ENCODE measurements around the gene EXOC6B. TPM values are rescaled to one million over a fixed set of nuclear protein-coding genes. Genes with fewer than 3 reads are reported as not detected.

The EXOC6B gene
- total RNA-seq, 1 donor from 2014 or later = 32.2 TPM

- H3K9me3 Mint-ChIP-seq (ENCODE audit: low read depth) = no peaks in the 10 kb centered on the region
- TF ChIP-seq CTCF (IDR thresholded peaks at IDR 0.05) = no peak
- DNase-seq (ENCODE audit: low spot score) = no peak
- H3K4me1 Mint-ChIP-seq (ENCODE audit: low read depth) = peaks cover 3% of the 10 kb centered on the region
- no peaks in the 10 kb centered on the region for H3K27me3 Mint-ChIP-seq (ENCODE audit: low read depth)
- no peak overlapping the region for H3K27ac Mint-ChIP-seq (ENCODE audit: unreplicated experiment)
- H3K4me3 Mint-ChIP-seq (ENCODE audit: unreplicated experiment) = no peak overlapping the region
- H3K36me3 Mint-ChIP-seq (ENCODE audit: low read depth) = no peaks in the 10 kb centered on the region
These were observed 81.8 kb downstream of the EXOC6B start for GRCh38 chr2:72744049-72744448.

- H3K4me1 Mint-ChIP-seq (ENCODE audit: low read depth) = peaks cover 3% of the 10 kb centered on the region
- no peak for DNase-seq (ENCODE audit: low spot score)
- no peak overlapping the region for H3K4me3 Mint-ChIP-seq (ENCODE audit: unreplicated experiment)
- no peaks in the 10 kb centered on the region for H3K36me3 Mint-ChIP-seq (ENCODE audit: low read depth)
- TF ChIP-seq CTCF (IDR thresholded peaks at IDR 0.05) = no peak
- no peaks in the 10 kb centered on the region for H3K27me3 Mint-ChIP-seq (ENCODE audit: low read depth)
- H3K27ac Mint-ChIP-seq (ENCODE audit: unreplicated experiment) = no peak overlapping the region
- H3K9me3 Mint-ChIP-seq (ENCODE audit: low read depth) = no peaks in the 10 kb centered on the region
These were observed 82.4 kb downstream of the EXOC6B start for GRCh38 chr2:72743481-72743880.

GRCh38 chr2:72738096-72738495 lies 87.7 kb downstream of the EXOC6B start:
- Mint-ChIP-seq H3K27me3 (ENCODE audit: low read depth) (no peaks in the 10 kb centered on the region), H3K27ac (ENCODE audit: unreplicated experiment) (no peak overlapping the region), H3K36me3 (ENCODE audit: low read depth) (peaks cover 2% of the 10 kb centered on the region), H3K4me1 (ENCODE audit: low read depth) (no peaks in the 10 kb centered on the region), H3K4me3 (ENCODE audit: unreplicated experiment) (no peak overlapping the region), H3K9me3 (ENCODE audit: low read depth) (no peaks in the 10 kb centered on the region)
- no peak for DNase-seq (ENCODE audit: low spot score)
- TF ChIP-seq CTCF (IDR thresholded peaks at IDR 0.05) = no peak

- Mint-ChIP-seq H3K4me3 (ENCODE audit: unreplicated experiment) (no peak overlapping the region), H3K4me1 (ENCODE audit: low read depth) (no peaks in the 10 kb centered on the region), H3K27me3 (ENCODE audit: low read depth) (no peaks in the 10 kb centered on the region), H3K9me3 (ENCODE audit: low read depth) (no peaks in the 10 kb centered on the region), H3K27ac (ENCODE audit: unreplicated experiment) (no peak overlapping the region), H3K36me3 (ENCODE audit: low read depth) (peaks cover 2% of the 10 kb centered on the region)
- DNase-seq (ENCODE audit: low spot score) = no peak
- TF ChIP-seq CTCF (IDR thresholded peaks at IDR 0.05) = no peak
These were observed 91.4 kb downstream of the EXOC6B start for GRCh38 chr2:72734432-72734831.

- no peak for TF ChIP-seq CTCF (IDR thresholded peaks at IDR 0.05)
- Mint-ChIP-seq H3K36me3 (ENCODE audit: low read depth) (no peaks in the 10 kb centered on the region), H3K27ac (ENCODE audit: unreplicated experiment) (no peak overlapping the region)
These were observed 94.7 kb downstream of the EXOC6B start for GRCh38 chr2:72731116-72731515.

More at GRCh38 chr2:72731116-72731515, 94.7 kb downstream of the EXOC6B start:
- H3K4me1 Mint-ChIP-seq (ENCODE audit: low read depth) = no peaks in the 10 kb centered on the region
- no peaks in the 10 kb centered on the region for H3K9me3 Mint-ChIP-seq (ENCODE audit: low read depth)
- no peak for DNase-seq (ENCODE audit: low spot score)
- H3K4me3 Mint-ChIP-seq (ENCODE audit: unreplicated experiment) = no peak overlapping the region
- H3K27me3 Mint-ChIP-seq (ENCODE audit: low read depth) = no peaks in the 10 kb centered on the region

Measured in chondrocyte (in vitro differentiated cells).